Liver (tissue), 3 donors: Measurements from ENCODE around the gene C10orf67.
"Not testable (repeated sequence)": the region's sequence is repeated elsewhere in the genome, so short reads cannot be mapped to it uniquely, and the experiment has no call there.

Experiments
- EGR1 ChIP-seq, 2 donors: IDR thresholded peaks; 2 replicates each; pipeline ENCODE4 v1.6.1; 2016 to 2018; ENCODE audit warnings: antibody characterized with exemption in 2 of 2, low read depth in 2 of 2
- GABPA ChIP-seq, 2 donors: IDR thresholded peaks in 1 of 2; conservative IDR thresholded peaks in 1 of 2; 2 replicates each; pipeline ENCODE4 v1.6.1; 2016; ENCODE audit warnings: antibody characterized with exemption in 2 of 2, mild to moderate bottlenecking in 1 of 2, moderate library complexity in 1 of 2
- HNF4G ChIP-seq: IDR thresholded peaks from 2 replicates; pipeline ENCODE4 v1.6.1; 2016; ENCODE audit warnings: antibody characterized with exemption
- JUND ChIP-seq, 2 donors: IDR thresholded peaks; 2 replicates each; pipeline ENCODE4 v1.6.1; 2016; ENCODE audit warnings: antibody characterized with exemption in 2 of 2
- MAX ChIP-seq: IDR thresholded peaks from 2 replicates; pipeline ENCODE4 v1.6.1; 2016; ENCODE audit warnings: antibody characterized with exemption
- RAD21 ChIP-seq, 2 donors: IDR thresholded peaks; 2 replicates each; pipeline ENCODE4 v1.6.1; 2016; ENCODE audit warnings: antibody characterized with exemption in 2 of 2, mild to moderate bottlenecking in 2 of 2
- SP1 ChIP-seq: IDR thresholded peaks from 2 replicates; pipeline ENCODE4 v1.6.1; 2018; ENCODE audit warnings: antibody characterized with exemption, mild to moderate bottlenecking
- TAF1 ChIP-seq: conservative IDR thresholded peaks from 2 replicates; pipeline ENCODE4 v1.6.1; 2016; ENCODE audit warnings: antibody characterized with exemption, mild to moderate bottlenecking
- YY1 ChIP-seq: IDR thresholded peaks from 2 replicates; pipeline ENCODE4 v1.6.1; 2016; ENCODE audit warnings: antibody characterized with exemption, mild to moderate bottlenecking
- TF ChIP-seq, protein P1 (sequence below): fragments of 150-350 bp; IDR thresholded peaks from 2 replicates; pipeline ENCODE4 v1.5.1; 2017; ENCODE audit warnings: improper control_type of control experiment, low read depth, low read length; ENCODE audit not compliant: missing input control
- TF ChIP-seq, protein P2 (sequence below): IDR thresholded peaks from 2 replicates; pipeline ENCODE4 v1.6.1; 2016; ENCODE audit warnings: antibody characterized with exemption
- donor health status: healthy.
- donor health status: healthy.

DNA sequence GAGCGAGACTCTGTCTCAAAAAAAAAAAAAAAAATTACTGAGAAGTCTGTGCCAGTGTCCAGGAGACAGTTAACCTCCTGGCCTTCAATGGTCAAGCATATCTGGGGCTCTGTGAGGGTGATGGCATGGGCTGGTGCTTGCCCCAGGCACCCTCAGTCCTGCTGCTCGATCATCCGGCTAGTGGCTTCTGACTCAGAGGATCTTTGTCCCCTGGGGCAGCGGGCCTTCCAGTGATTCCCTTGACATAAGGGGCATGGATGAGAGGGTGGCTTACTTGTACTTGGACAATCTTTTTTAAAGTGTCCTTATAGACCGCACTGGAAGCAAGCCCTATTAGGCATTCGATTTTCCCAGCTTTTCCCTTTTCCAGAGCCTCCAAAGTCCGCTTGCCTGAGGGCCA is 44.6 kb downstream of the C10orf67 start:
- TF ChIP-seq HNF4G; RAD21 (IDR thresholded peaks at IDR 0.05); EGR1 (IDR thresholded peaks at IDR 0.05; ENCODE audit: low read depth in 2 of 2); TAF1; MAX; GABPA (IDR thresholded peaks at IDR 0.05 in 1 of 2, conservative IDR thresholded peaks at IDR 0.05 in 1 of 2); JUND (IDR thresholded peaks at IDR 0.05); SP1; YY1: not testable (repeated sequence)
- TF ChIP-seq, protein P1, sequence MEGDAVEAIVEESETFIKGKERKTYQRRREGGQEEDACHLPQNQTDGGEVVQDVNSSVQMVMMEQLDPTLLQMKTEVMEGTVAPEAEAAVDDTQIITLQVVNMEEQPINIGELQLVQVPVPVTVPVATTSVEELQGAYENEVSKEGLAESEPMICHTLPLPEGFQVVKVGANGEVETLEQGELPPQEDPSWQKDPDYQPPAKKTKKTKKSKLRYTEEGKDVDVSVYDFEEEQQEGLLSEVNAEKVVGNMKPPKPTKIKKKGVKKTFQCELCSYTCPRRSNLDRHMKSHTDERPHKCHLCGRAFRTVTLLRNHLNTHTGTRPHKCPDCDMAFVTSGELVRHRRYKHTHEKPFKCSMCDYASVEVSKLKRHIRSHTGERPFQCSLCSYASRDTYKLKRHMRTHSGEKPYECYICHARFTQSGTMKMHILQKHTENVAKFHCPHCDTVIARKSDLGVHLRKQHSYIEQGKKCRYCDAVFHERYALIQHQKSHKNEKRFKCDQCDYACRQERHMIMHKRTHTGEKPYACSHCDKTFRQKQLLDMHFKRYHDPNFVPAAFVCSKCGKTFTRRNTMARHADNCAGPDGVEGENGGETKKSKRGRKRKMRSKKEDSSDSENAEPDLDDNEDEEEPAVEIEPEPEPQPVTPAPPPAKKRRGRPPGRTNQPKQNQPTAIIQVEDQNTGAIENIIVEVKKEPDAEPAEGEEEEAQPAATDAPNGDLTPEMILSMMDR: not testable (repeated sequence)
- TF ChIP-seq, protein P2, sequence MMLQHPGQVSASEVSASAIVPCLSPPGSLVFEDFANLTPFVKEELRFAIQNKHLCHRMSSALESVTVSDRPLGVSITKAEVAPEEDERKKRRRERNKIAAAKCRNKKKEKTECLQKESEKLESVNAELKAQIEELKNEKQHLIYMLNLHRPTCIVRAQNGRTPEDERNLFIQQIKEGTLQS: not testable (repeated sequence)
